ENCODE data around the gene HSF5.
"Not testable (repeated sequence)": the region's sequence is repeated elsewhere in the genome, so short reads cannot be mapped to it uniquely, and the experiment has no call there.

The HSF5 gene

GRCh38 chr17:58410714-58411407 lies 77.3 kb downstream of the HSF5 start:
- no peaks in the 10 kb centered on the region for H3K9me3 ChIP-seq (ENCODE audit: low read length)
- H3K9ac ChIP-seq (ENCODE audit: low read length): no peak overlapping the region
- H3K4me3 ChIP-seq (ENCODE audit: low read depth in 1 of 2, low read length in 2 of 2): no peak overlapping the region
- no peaks in the 10 kb centered on the region for H3K4me1 ChIP-seq (ENCODE audit: insufficient read depth, low read length)
- no peaks in the 10 kb centered on the region for H3K27me3 ChIP-seq (ENCODE audit: control insufficient read depth in 1 of 2, insufficient read depth in 2 of 2, low read length in 2 of 2)
- H3K27ac ChIP-seq (ENCODE audit: low read depth, low read length): no peak overlapping the region
- no peaks in the 10 kb centered on the region for H3K36me3 ChIP-seq (ENCODE audit: insufficient read depth, low read length)

GRCh38 chr17:58409432-58409831 lies 78.8 kb downstream of the HSF5 start:
- Histone ChIP-seq H3K9me3 (ENCODE audit: low read length) (no peaks in the 10 kb centered on the region), H3K4me3 (ENCODE audit: low read depth in 1 of 2, low read length in 2 of 2) (no peak overlapping the region), H3K27me3 (ENCODE audit: control insufficient read depth in 1 of 2, insufficient read depth in 2 of 2, low read length in 2 of 2) (no peaks in the 10 kb centered on the region), H3K4me1 (ENCODE audit: insufficient read depth, low read length) (no peaks in the 10 kb centered on the region), H3K9ac (ENCODE audit: low read length) (no peak overlapping the region), H3K27ac (ENCODE audit: low read depth, low read length) (no peak overlapping the region), H3K36me3 (ENCODE audit: insufficient read depth, low read length) (no peaks in the 10 kb centered on the region)

GRCh38 chr17:58403311-58403710 lies 84.9 kb downstream of the HSF5 start:
- no peaks in the 10 kb centered on the region for H3K4me1 ChIP-seq (ENCODE audit: insufficient read depth, low read length)
- no peaks in the 10 kb centered on the region for H3K36me3 ChIP-seq (ENCODE audit: insufficient read depth, low read length)
- H3K9me3 ChIP-seq (ENCODE audit: low read length): no peaks in the 10 kb centered on the region
- no peaks in the 10 kb centered on the region for H3K27me3 ChIP-seq (ENCODE audit: control insufficient read depth in 1 of 2, insufficient read depth in 2 of 2, low read length in 2 of 2)
- no peak overlapping the region for H3K9ac ChIP-seq (ENCODE audit: low read length)
- H3K4me3 ChIP-seq (ENCODE audit: low read depth in 1 of 2, low read length in 2 of 2): no peak overlapping the region
- no peak overlapping the region for H3K27ac ChIP-seq (ENCODE audit: low read depth, low read length)

- Histone ChIP-seq H3K27me3 (ENCODE audit: control insufficient read depth in 1 of 2, insufficient read depth in 2 of 2, low read length in 2 of 2) (no peaks in the 10 kb centered on the region), H3K9me3 (ENCODE audit: low read length) (no peaks in the 10 kb centered on the region), H3K27ac (ENCODE audit: low read depth, low read length) (no peak overlapping the region), H3K36me3 (ENCODE audit: insufficient read depth, low read length) (no peaks in the 10 kb centered on the region), H3K4me3 (ENCODE audit: low read depth in 1 of 2, low read length in 2 of 2) (no peak overlapping the region), H3K4me1 (ENCODE audit: insufficient read depth, low read length) (no peaks in the 10 kb centered on the region), H3K9ac (ENCODE audit: low read length) (no peak overlapping the region)
Measured at GRCh38 chr17:58402679-58403078, 85.5 kb downstream of the HSF5 start.

GRCh38 chr17:58402047-58402446 lies 86.2 kb downstream of the HSF5 start:
- H3K36me3 ChIP-seq (ENCODE audit: insufficient read depth, low read length): no peaks in the 10 kb centered on the region
- no peaks in the 10 kb centered on the region for H3K27me3 ChIP-seq (ENCODE audit: control insufficient read depth in 1 of 2, insufficient read depth in 2 of 2, low read length in 2 of 2)
- no peak overlapping the region for H3K9ac ChIP-seq (ENCODE audit: low read length)
- H3K27ac ChIP-seq (ENCODE audit: low read depth, low read length): no peak overlapping the region
- no peaks in the 10 kb centered on the region for H3K9me3 ChIP-seq (ENCODE audit: low read length)
- no peak overlapping the region for H3K4me3 ChIP-seq (ENCODE audit: low read depth in 1 of 2, low read length in 2 of 2)
- H3K4me1 ChIP-seq (ENCODE audit: insufficient read depth, low read length): no peaks in the 10 kb centered on the region

- no peaks in the 10 kb centered on the region for H3K27me3 ChIP-seq (ENCODE audit: control insufficient read depth in 1 of 2, insufficient read depth in 2 of 2, low read length in 2 of 2)
- no peak overlapping the region for H3K27ac ChIP-seq (ENCODE audit: low read depth, low read length)
- no peaks in the 10 kb centered on the region for H3K4me1 ChIP-seq (ENCODE audit: insufficient read depth, low read length)
- no peaks in the 10 kb centered on the region for H3K9me3 ChIP-seq (ENCODE audit: low read length)
- H3K36me3 ChIP-seq (ENCODE audit: insufficient read depth, low read length): no peaks in the 10 kb centered on the region
- H3K4me3 ChIP-seq (ENCODE audit: low read depth in 1 of 2, low read length in 2 of 2): no peak overlapping the region
- no peak overlapping the region for H3K9ac ChIP-seq (ENCODE audit: low read length)
Measured at GRCh38 chr17:58401287-58401686, 86.9 kb downstream of the HSF5 start.

- Histone ChIP-seq H3K9me3 (ENCODE audit: low read length) (no peaks in the 10 kb centered on the region), H3K27me3 (ENCODE audit: control insufficient read depth in 1 of 2, insufficient read depth in 2 of 2, low read length in 2 of 2) (no peaks in the 10 kb centered on the region), H3K27ac (ENCODE audit: low read depth, low read length) (no peak overlapping the region), H3K4me1 (ENCODE audit: insufficient read depth, low read length) (no peaks in the 10 kb centered on the region), H3K9ac (ENCODE audit: low read length) (no peak overlapping the region), H3K4me3 (ENCODE audit: low read depth in 1 of 2, low read length in 2 of 2) (no peak overlapping the region), H3K36me3 (ENCODE audit: insufficient read depth, low read length) (no peaks in the 10 kb centered on the region)
Measured at GRCh38 chr17:58400826-58401225, 87.4 kb downstream of the HSF5 start.

- Histone ChIP-seq H3K4me1 (ENCODE audit: insufficient read depth, low read length) (no peaks in the 10 kb centered on the region), H3K27me3 (ENCODE audit: control insufficient read depth in 1 of 2, insufficient read depth in 2 of 2, low read length in 2 of 2) (no peaks in the 10 kb centered on the region), H3K9ac (ENCODE audit: low read length) (no peak overlapping the region), H3K36me3 (ENCODE audit: insufficient read depth, low read length) (no peaks in the 10 kb centered on the region), H3K4me3 (ENCODE audit: low read depth in 1 of 2, low read length in 2 of 2) (no peak overlapping the region), H3K9me3 (ENCODE audit: low read length) (no peaks in the 10 kb centered on the region), H3K27ac (ENCODE audit: low read depth, low read length) (no peak overlapping the region)
Measured at GRCh38 chr17:58399974-58400373, 88.2 kb downstream of the HSF5 start.

GRCh38 chr17:58398574-58399266 lies 89.5 kb downstream of the HSF5 start:
- Histone ChIP-seq H3K36me3 (ENCODE audit: insufficient read depth, low read length) (no peaks in the 10 kb centered on the region), H3K4me1 (ENCODE audit: insufficient read depth, low read length) (no peaks in the 10 kb centered on the region), H3K9me3 (ENCODE audit: low read length) (no peaks in the 10 kb centered on the region), H3K9ac (ENCODE audit: low read length) (no peak overlapping the region), H3K27me3 (ENCODE audit: control insufficient read depth in 1 of 2, insufficient read depth in 2 of 2, low read length in 2 of 2) (no peaks in the 10 kb centered on the region), H3K4me3 (ENCODE audit: low read depth in 1 of 2, low read length in 2 of 2) (no peak overlapping the region), H3K27ac (ENCODE audit: low read depth, low read length) (no peak overlapping the region)

GRCh38 chr17:58397421-58397820 lies 90.8 kb downstream of the HSF5 start:
- H3K4me3 ChIP-seq (ENCODE audit: low read depth in 1 of 2, low read length in 2 of 2); H3K27ac ChIP-seq (ENCODE audit: low read depth, low read length); H3K9me3 ChIP-seq (ENCODE audit: low read length); H3K36me3 ChIP-seq (ENCODE audit: insufficient read depth, low read length); H3K27me3 ChIP-seq (ENCODE audit: control insufficient read depth in 1 of 2, insufficient read depth in 2 of 2, low read length in 2 of 2); H3K4me1 ChIP-seq (ENCODE audit: insufficient read depth, low read length); H3K9ac ChIP-seq (ENCODE audit: low read length): not testable (repeated sequence)

- Histone ChIP-seq H3K4me1 (ENCODE audit: insufficient read depth, low read length) (no peaks in the 10 kb centered on the region), H3K9ac (ENCODE audit: low read length) (no peak overlapping the region), H3K4me3 (ENCODE audit: low read depth in 1 of 2, low read length in 2 of 2) (no peak overlapping the region), H3K9me3 (ENCODE audit: low read length) (no peaks in the 10 kb centered on the region), H3K36me3 (ENCODE audit: insufficient read depth, low read length) (no peaks in the 10 kb centered on the region), H3K27ac (ENCODE audit: low read depth, low read length) (no peak overlapping the region), H3K27me3 (ENCODE audit: control insufficient read depth in 1 of 2, insufficient read depth in 2 of 2, low read length in 2 of 2) (no peaks in the 10 kb centered on the region)
Measured at GRCh38 chr17:58396173-58396572, 92.0 kb downstream of the HSF5 start.

Measured in muscle layer of colon (tissue), 2 donors.